GM21381 (cell line): ENCODE data around the gene PIGL.
"Not testable (repeated sequence)": the region's sequence is repeated elsewhere in the genome, so short reads cannot be mapped to it uniquely, and the experiment has no call there.

Experiments
- ATAC-seq: cut with Tn5 transposase; IDR thresholded peaks from one replicate; pipeline ENCODE4 v1.9.1; 2021; ENCODE audit warnings: mild to moderate bottlenecking, moderate library complexity; ENCODE audit not compliant: unreplicated experiment

PIGL gene

GRCh38 chr17:16216341-16217001 is 539 bp upstream of the PIGL start:
- not testable (repeated sequence) for ATAC-seq

GRCh38 chr17:16222406-16222805 is 5.4 kb downstream of the PIGL start:
- ATAC-seq: no peak

GRCh38 chr17:16229912-16230561 is 13.0 kb downstream of the PIGL start:
- not testable (repeated sequence) for ATAC-seq

GRCh38 chr17:16232391-16232790 is 15.4 kb downstream of the PIGL start:
- no peak for ATAC-seq

GRCh38 chr17:16239931-16240330 is 22.9 kb downstream of the PIGL start:
- no peak for ATAC-seq

GRCh38 chr17:16241906-16242399 is 24.9 kb downstream of the PIGL start:
- ATAC-seq: no peak

GRCh38 chr17:16243385-16243784 is 26.4 kb downstream of the PIGL start:
- ATAC-seq: no peak

GRCh38 chr17:16243801-16244567 is 27.0 kb downstream of the PIGL start:
- ATAC-seq: no peak

- ATAC-seq: no peak
Measured at GRCh38 chr17:16247586-16247984, 30.6 kb downstream of the PIGL start.

GRCh38 chr17:16250635-16251034 is 33.6 kb downstream of the PIGL start:
- no peak for ATAC-seq

GRCh38 chr17:16251043-16251442 is 34.0 kb downstream of the PIGL start:
- no peak for ATAC-seq

GRCh38 chr17:16251556-16251955 is 34.5 kb downstream of the PIGL start:
- ATAC-seq: no peak

- ATAC-seq: no peak
Measured at GRCh38 chr17:16254773-16255400, 37.9 kb downstream of the PIGL start.

- no peak for ATAC-seq
Measured at GRCh38 chr17:16255481-16255921, 38.5 kb downstream of the PIGL start.

GRCh38 chr17:16258901-16259300 is 41.9 kb downstream of the PIGL start:
- ATAC-seq: no peak

- no peak for ATAC-seq
Measured at GRCh38 chr17:16259926-16260325, 42.9 kb downstream of the PIGL start.

GRCh38 chr17:16261049-16261448 is 44.0 kb downstream of the PIGL start:
- no peak for ATAC-seq

- ATAC-seq: no peak
Measured at GRCh38 chr17:16262201-16262600, 45.2 kb downstream of the PIGL start.

- no peak for ATAC-seq
Measured at GRCh38 chr17:16267174-16267573, 50.2 kb downstream of the PIGL start.

GRCh38 chr17:16269658-16270057 is 52.6 kb downstream of the PIGL start:
- no peak for ATAC-seq

- no peak for ATAC-seq
Measured at GRCh38 chr17:16272111-16272840, 55.3 kb downstream of the PIGL start.
